LNCaP clone FGC (cell line): ENCODE results near the gene NABP2.
A peak's percentile ranks its signal among the peaks of the same experiment; 100 is the strongest.

Experiments used
- DNase-seq: peaks from one replicate; pipeline ENCODE4 v3.0.0-alpha.2; 2011; ENCODE audit warnings: low read depth
- H3K4me3 ChIP-seq: 2 replicates; pipeline ENCODE4 v1.5.1; 2011; ENCODE audit warnings: mild to moderate bottlenecking, low read depth, low read length, control low read depth
- CTCF ChIP-seq: IDR thresholded peaks from 2 replicates; pipeline ENCODE4 v1.5.1; 2012; ENCODE audit warnings: mild to moderate bottlenecking; ENCODE audit not compliant: control insufficient read depth, insufficient read depth; ENCODE audit errors: extremely low read depth

The NABP2 gene

GRCh38 chr12:56213878-56214277, 10.3 kb upstream of the NABP2 start:
- TF ChIP-seq CTCF, result no peak

GRCh38 chr12:56216461-56216860, 7.7 kb upstream of the NABP2 start:
- no peak for TF ChIP-seq CTCF
- peak; percentile 67 for DNase-seq
- no peak overlapping the region for H3K4me3 ChIP-seq

More at GRCh38 chr12:56213878-56214277, 10.3 kb upstream of the NABP2 start:
- no peak overlapping the region for H3K4me3 ChIP-seq
- DNase-seq, result peak; percentile 71

- TF ChIP-seq CTCF, result no peak
- H3K4me3 ChIP-seq, result peak overlapping the region; percentile 71
- no peak for DNase-seq
Observed at GRCh38 chr12:56219840-56220239, 4.3 kb upstream of the NABP2 start.

GRCh38 chr12:56220611-56221231, 3.4 kb upstream of the NABP2 start:
- TF ChIP-seq CTCF, result no peak
- no peak for DNase-seq

GRCh38 chr12:56221232-56221756, 2.8 kb upstream of the NABP2 start:
- no peak for TF ChIP-seq CTCF
- DNase-seq, result no peak
- peak overlapping the region; percentile 71 for H3K4me3 ChIP-seq

More at GRCh38 chr12:56220611-56221231, 3.4 kb upstream of the NABP2 start:
- peak overlapping the region; percentile 71 for H3K4me3 ChIP-seq

GRCh38 chr12:56221757-56222530, 2.2 kb upstream of the NABP2 start, which contains the start of gene RNF41:
Gene RNF41, minus strand, starts transcription at chr12:56221922. Its CDS starts 7,875 bp downstream, at chr12:56214047.
- TF ChIP-seq CTCF, result no peak
- peak within 1 kb of the TSS; percentile 71 for H3K4me3 ChIP-seq
- peak; percentile 95 for DNase-seq

- TF ChIP-seq CTCF, result no peak
- DNase-seq, result no peak
- peak overlapping the region; percentile 71 for H3K4me3 ChIP-seq
Observed at GRCh38 chr12:56222531-56222895, 1.6 kb upstream of the NABP2 start.
